H1 (cell line): ENCODE data around the gene OR2F2. TPM values are rescaled to one million over a fixed set of nuclear protein-coding genes. Genes with fewer than 3 reads are reported as not detected.

ENCODE experiments used
- RBBP5 ChIP-seq: IDR thresholded peaks from 2 replicates; pipeline ENCODE4 v1.7.1; 2012; ENCODE audit warnings: low read depth, mild to moderate bottlenecking, inconsistent platforms, low read length, moderate library complexity, borderline replicate concordance
- RFX5 ChIP-seq: IDR thresholded peaks from 2 replicates; pipeline ENCODE4 v1.6.1; 2011; ENCODE audit warnings: low read depth, low read length, improper control_type of control experiment, borderline replicate concordance
- TAF7 ChIP-seq: optimal IDR thresholded peaks from 2 replicates; pipeline ENCODE3; 2011; ENCODE audit warnings: low read depth, mild to moderate bottlenecking, inconsistent platforms, low read length, moderate library complexity, borderline replicate concordance
- USF2 ChIP-seq: IDR thresholded peaks from 2 replicates; pipeline ENCODE4 v1.6.1; 2011; ENCODE audit warnings: low read length, improper control_type of control experiment
- polyA plus RNA-seq, 7 experiments: library from polyadenylated mRNA; depleted of rRNA in 3 of 7; stranded (reverse) in 5 of 7; unstranded in 2 of 7; fragments of >200 nt in 5 of 7; fragments of 200-250 nt in 2 of 7; gene quantifications; 1 replicate in 5 of 7; 2 replicates in 1 of 7; 4 replicates in 1 of 7; pipeline versions ENCODE4 v1.2.1 to v1.2.3, GENCODE V29; 2011 to 2013; ENCODE audit warnings: missing spikeins in 2 of 7, mixed read lengths in 2 of 7
- total RNA-seq: library from RNA; stranded (reverse); fragmentation: NEBNext Ultra II Directional; extraction: Animal tissue kit (Norgen Biotek cat#: 25700); gene quantifications from 2 replicates; pipeline ENCODE4 v1.2.1, GENCODE V29; 2021

The OR2F2 gene
- total and polyA plus RNA-seq, 2 of the 8 experiments (the other 6 are each of a cell fraction or from before 2014, with no cell fraction given) = not detected

- TF ChIP-seq USF2 = no peak
- no peak for TF ChIP-seq RFX5
- TF ChIP-seq TAF7 = no peak
- TF ChIP-seq RBBP5 = no peak
Observed at GRCh38 chr7:143924851-143925250, 10.2 kb upstream of the OR2F2 start (continued).
